C4-2B (cell line): ENCODE data around the gene PLXNA4.

Experiments
- CTCF ChIP-seq: fragments of 450-650 bp; conservative IDR thresholded peaks from 2 replicates; pipeline ENCODE4 v1.5.1; 2017; ENCODE audit warnings: mild to moderate bottlenecking
- ZFX ChIP-seq: fragments of 450-650 bp; IDR thresholded peaks from 2 replicates; pipeline ENCODE4 v1.6.1; 2017

GRCh38 chr7:132140341-132140740 lies 435.9 kb downstream of the PLXNA4 start:
- no peak for TF ChIP-seq CTCF
- no peak for TF ChIP-seq ZFX
